Upper lobe of right lung (tissue), 1 donor: ENCODE data around the gene MAP3K3. TPM values are rescaled to one million over a fixed set of nuclear protein-coding genes. Genes with fewer than 3 reads are reported as not detected.

Experiments used
- ATAC-seq: fragments of 200-7000 bp; cut with Tn5 transposase; one replicate; pipeline ENCODE4 v1.9.1; 2020; ENCODE audit warnings: mild to moderate bottlenecking, moderate library complexity
- DNase-seq: peaks from one replicate; pipeline ENCODE4 v3.0.0-alpha.2; 2020
- H3K27ac ChIP-seq: fragments of 200-600 bp; one replicate; pipeline ENCODE4 v1.8.0; 2022
- H3K27me3 ChIP-seq: fragments of 200-600 bp; one replicate; pipeline ENCODE4 v1.8.0; 2022; ENCODE audit warnings: mild to moderate bottlenecking
- H3K36me3 ChIP-seq: fragments of 200-600 bp; one replicate; pipeline ENCODE4 v1.8.0; 2022
- H3K4me1 ChIP-seq: fragments of 200-600 bp; one replicate; pipeline ENCODE4 v1.8.0; 2022
- H3K4me3 ChIP-seq: fragments of 200-600 bp; one replicate; pipeline ENCODE4 v1.8.0; 2022; ENCODE audit warnings: mild to moderate bottlenecking
- H3K9me3 ChIP-seq: fragments of 200-600 bp; one replicate; pipeline ENCODE4 v1.8.0; 2022
- intact Hi-C: fragments of 100-400 bp; cut with DNase I; formaldehyde crosslinking; loops from one replicate; pipeline ENCODE4 v1.11.0; 2022
- total RNA-seq: library from RNA; stranded (reverse); fragmentation: NEBNext Ultra II Directional; extraction: Animal tissue kit (Norgen Biotek cat#: 25700); gene quantifications from one replicate; pipeline ENCODE4 v1.2.1, GENCODE V29; 2021
- TF ChIP-seq, protein P1 (sequence below): fragments of 200-600 bp; IDR thresholded peaks from one replicate; pipeline ENCODE4 v1.8.0; 2022; ENCODE audit warnings: antibody characterized with exemption
- donor health status: DM: no; HTN: yes; CAD: no; lungs with severe emphysema.

The MAP3K3 gene
- total RNA-seq, 1 donor from 2014 or later: 57.5 TPM

GRCh38 chr17:63698381-63698885 lies 76.2 kb downstream of the MAP3K3 start:
- H3K9me3 ChIP-seq: no peaks in the 10 kb centered on the region
- H3K4me3 ChIP-seq: peak overlapping the region; percentile 57
- H3K27me3 ChIP-seq: no peaks in the 10 kb centered on the region
- ATAC-seq (no peak), DNase-seq (no peak)
- H3K36me3 ChIP-seq: peaks cover 22% of the 10 kb centered on the region
- intact Hi-C loops: no loop called here
- peak overlapping the region; percentile 82 for H3K27ac ChIP-seq
- peaks cover 28% of the 10 kb centered on the region for H3K4me1 ChIP-seq
- TF ChIP-seq, protein P1, sequence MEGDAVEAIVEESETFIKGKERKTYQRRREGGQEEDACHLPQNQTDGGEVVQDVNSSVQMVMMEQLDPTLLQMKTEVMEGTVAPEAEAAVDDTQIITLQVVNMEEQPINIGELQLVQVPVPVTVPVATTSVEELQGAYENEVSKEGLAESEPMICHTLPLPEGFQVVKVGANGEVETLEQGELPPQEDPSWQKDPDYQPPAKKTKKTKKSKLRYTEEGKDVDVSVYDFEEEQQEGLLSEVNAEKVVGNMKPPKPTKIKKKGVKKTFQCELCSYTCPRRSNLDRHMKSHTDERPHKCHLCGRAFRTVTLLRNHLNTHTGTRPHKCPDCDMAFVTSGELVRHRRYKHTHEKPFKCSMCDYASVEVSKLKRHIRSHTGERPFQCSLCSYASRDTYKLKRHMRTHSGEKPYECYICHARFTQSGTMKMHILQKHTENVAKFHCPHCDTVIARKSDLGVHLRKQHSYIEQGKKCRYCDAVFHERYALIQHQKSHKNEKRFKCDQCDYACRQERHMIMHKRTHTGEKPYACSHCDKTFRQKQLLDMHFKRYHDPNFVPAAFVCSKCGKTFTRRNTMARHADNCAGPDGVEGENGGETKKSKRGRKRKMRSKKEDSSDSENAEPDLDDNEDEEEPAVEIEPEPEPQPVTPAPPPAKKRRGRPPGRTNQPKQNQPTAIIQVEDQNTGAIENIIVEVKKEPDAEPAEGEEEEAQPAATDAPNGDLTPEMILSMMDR: no peak

DNA sequence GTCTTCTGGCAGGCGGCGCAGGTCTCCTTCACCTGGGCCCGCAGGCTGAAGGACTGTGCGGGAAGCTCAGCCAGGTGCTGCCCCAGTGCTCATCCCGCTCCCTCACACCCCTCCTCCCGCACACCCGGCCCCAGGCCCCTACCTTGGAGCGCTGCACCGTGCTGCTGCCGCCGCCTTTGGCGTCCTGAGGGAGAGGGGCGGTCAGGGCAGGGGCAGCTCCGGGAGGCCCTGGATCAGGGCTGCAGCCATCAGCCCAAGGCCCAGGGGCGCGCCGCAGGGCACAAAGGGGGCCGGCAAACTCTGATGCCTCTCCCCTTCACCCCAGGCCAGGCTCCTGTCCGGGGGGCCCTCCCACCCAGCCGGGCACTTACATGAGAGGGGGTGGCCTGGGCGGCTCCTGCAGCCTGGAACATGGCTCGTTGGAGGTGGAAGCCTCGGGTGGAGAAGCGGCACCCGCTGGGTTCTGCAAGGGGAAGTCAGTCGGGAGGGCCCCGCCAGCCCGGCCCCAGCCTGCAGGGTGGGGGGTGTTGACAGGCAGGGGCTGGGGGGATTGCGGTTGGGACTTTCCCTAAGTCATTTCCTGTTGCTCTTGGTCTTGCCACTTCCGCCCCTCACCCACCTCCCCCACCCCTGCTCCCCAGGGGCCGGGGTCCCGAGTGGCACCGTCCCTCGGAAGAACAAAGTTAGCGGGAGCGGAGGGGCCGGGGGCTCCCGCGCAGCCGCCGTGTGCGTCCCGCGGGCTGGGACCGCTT lies 76.8 kb downstream of the MAP3K3 start:
- DNase-seq (peak; percentile 84), ATAC-seq (peak; percentile 41)
- H3K27ac ChIP-seq: peak overlapping the region; percentile 82
- H3K9me3 ChIP-seq: no peaks in the 10 kb centered on the region
- no peaks in the 10 kb centered on the region for H3K27me3 ChIP-seq
- H3K4me3 ChIP-seq: peak overlapping the region; percentile 57
- TF ChIP-seq, protein P1: no peak
- peaks cover 28% of the 10 kb centered on the region for H3K4me1 ChIP-seq
- intact Hi-C loops: no loop called here
- H3K36me3 ChIP-seq: peaks cover 22% of the 10 kb centered on the region

GRCh38 chr17:63699638-63700527 lies 77.7 kb downstream of the MAP3K3 start, which contains the start of gene LIMD2:
TSS of gene LIMD2 (minus strand) at chr17:63700125. CDS start at chr17:63699298, 827 bp downstream.
- H3K27me3 ChIP-seq: no peaks in the 10 kb centered on the region
- ATAC-seq (peak; percentile 9), DNase-seq (peak; percentile 84)
- TF ChIP-seq, protein P1: no peak
- peaks cover 26% of the 10 kb centered on the region for H3K36me3 ChIP-seq
- intact Hi-C loops: no loop called here
- H3K27ac ChIP-seq: peak within 1 kb of the TSS; percentile 82
- no peaks in the 10 kb centered on the region for H3K9me3 ChIP-seq
- H3K4me1 ChIP-seq: peaks cover 28% of the 10 kb centered on the region
- H3K4me3 ChIP-seq: peak within 1 kb of the TSS; percentile 57

DNA sequence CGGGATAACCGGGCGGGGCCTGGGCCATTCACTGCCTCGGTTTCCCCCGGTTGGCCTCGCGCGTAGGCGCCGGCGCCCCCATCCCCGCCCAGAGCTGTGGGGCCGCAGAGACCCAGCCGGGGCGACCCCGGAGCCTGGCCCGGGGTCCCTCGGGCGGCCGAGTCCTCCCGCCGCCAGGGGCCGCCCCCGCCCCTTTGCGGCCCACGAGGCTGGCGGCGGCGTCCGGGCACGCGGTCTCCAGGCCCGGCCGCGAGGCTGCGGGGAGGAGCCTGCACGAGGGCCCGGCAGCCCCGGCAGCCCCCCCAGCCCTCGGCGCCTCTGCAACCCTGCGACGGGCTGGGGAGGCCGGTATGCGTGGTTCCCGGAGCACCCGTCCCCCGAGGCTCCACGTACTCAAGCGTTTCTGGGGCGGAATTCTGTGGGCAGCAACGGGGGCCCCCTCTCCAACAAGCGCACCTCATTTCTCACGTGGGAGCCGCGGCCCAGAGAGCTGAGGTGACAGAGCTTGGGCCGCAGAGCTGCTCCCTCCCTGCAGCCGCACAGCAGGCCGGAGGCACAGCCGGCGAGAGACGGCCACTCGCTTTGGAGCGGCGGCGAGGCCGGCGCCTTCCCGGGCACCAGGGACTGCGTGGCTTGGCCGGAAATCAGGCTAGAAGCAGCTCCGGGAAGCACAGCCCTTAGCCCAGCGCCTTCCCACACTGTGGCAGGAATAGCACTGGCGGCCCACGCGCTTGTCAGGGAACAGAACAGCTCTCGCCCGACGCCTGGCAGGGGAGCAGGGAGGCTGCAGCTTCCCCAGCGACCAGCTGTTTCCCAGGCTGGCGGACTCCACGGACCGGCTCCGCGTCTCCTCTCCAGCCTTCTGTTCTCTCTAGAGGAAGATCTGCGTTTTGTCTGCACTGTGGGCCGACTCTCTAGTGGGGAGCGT lies 78.6 kb downstream of the MAP3K3 start:
- Histone ChIP-seq H3K9me3 (no peaks in the 10 kb centered on the region), H3K27me3 (no peaks in the 10 kb centered on the region), H3K4me1 (peaks cover 28% of the 10 kb centered on the region), H3K4me3 (peak overlapping the region; percentile 57), H3K36me3 (peaks cover 24% of the 10 kb centered on the region), H3K27ac (peak overlapping the region; percentile 76)
- DNase-seq (peak; percentile 80), ATAC-seq (peak; percentile 12)
- intact Hi-C loops: no loop called here
- TF ChIP-seq, protein P1: peak; percentile 10

- DNase-seq (no peak), ATAC-seq (no peak)
- Histone ChIP-seq H3K36me3 (peaks cover 30% of the 10 kb centered on the region), H3K9me3 (no peaks in the 10 kb centered on the region), H3K27ac (peak overlapping the region; percentile 76), H3K4me1 (peaks cover 33% of the 10 kb centered on the region), H3K27me3 (no peaks in the 10 kb centered on the region), H3K4me3 (peak overlapping the region; percentile 57)
- TF ChIP-seq, protein P1: no peak
- intact Hi-C loops: no loop called here
These were observed 79.2 kb downstream of the MAP3K3 start for GRCh38 chr17:63701456-63701820.
